Measurements from ENCODE around the gene DLG2. TPM values are rescaled to one million over a fixed set of nuclear protein-coding genes. Genes with fewer than 3 reads are reported as not detected.

The DLG2 gene
- total and polyA plus RNA-seq, 2 of the 4 experiments (the other 2 are of a cell fraction), result 0.31 to 0.36 TPM

- Histone ChIP-seq H3K9me3 (ENCODE audit: control insufficient read depth, insufficient read depth, low read length) (peaks cover 24% of the 10 kb centered on the region), H3K14ac (replicated peaks; ENCODE audit: low read depth, low read length) (no peak overlapping the region), H2AK9ac (replicated peaks; ENCODE audit: low read depth, low read length, poor library complexity) (no peak overlapping the region), H3K36me3 (ENCODE audit: control insufficient read depth, insufficient read depth, low read length) (no peaks in the 10 kb centered on the region), H3K23ac (ENCODE audit: low read depth, low read length) (no peak overlapping the region), H3K4me3 (ENCODE audit: insufficient read depth, low read depth, low read length) (no peak overlapping the region), H4K20me1 (ENCODE audit: insufficient read depth, low read length) (no peaks in the 10 kb centered on the region), H3K18ac (ENCODE audit: low read depth, low read length) (no peak overlapping the region), H3K4ac (ENCODE audit: low read depth, low read length) (no peak overlapping the region), H3K27me3 (ENCODE audit: control insufficient read depth, insufficient read depth, low read length) (no peaks in the 10 kb centered on the region), H2AK5ac (ENCODE audit: low read depth, low read length) (no peak overlapping the region), H4K91ac (ENCODE audit: insufficient read depth, low read depth, low read length) (no peak overlapping the region), H2BK20ac (ENCODE audit: low read depth, low read length) (no peak overlapping the region), H3K4me1 (ENCODE audit: control insufficient read depth, insufficient read depth, low read length) (no peaks in the 10 kb centered on the region), H4K8ac (ENCODE audit: low read depth in 2 of 2, low read length in 2 of 2) (no peak overlapping the region), H2BK15ac (ENCODE audit: low read depth, low read length) (no peak overlapping the region), H3K56ac (ENCODE audit: extremely low read depth, insufficient read depth, low read length) (no peak overlapping the region), H4K5ac (ENCODE audit: low read depth, low read length) (no peak overlapping the region), H3K79me1 (ENCODE audit: low read depth in 1 of 2, low read length in 2 of 2) (no peaks in the 10 kb centered on the region), H3K4me2 (ENCODE audit: low read depth, low read length) (no peak overlapping the region), H2AFZ (replicated peaks; ENCODE audit: low read length, poor library complexity) (no peak overlapping the region), H3K27ac (ENCODE audit: insufficient read depth, low read length) (no peak overlapping the region), H2BK5ac (ENCODE audit: low read depth, low read length, poor library complexity, severe bottlenecking) (no peak overlapping the region), H3K9ac (ENCODE audit: low read depth, low read length) (no peak overlapping the region), H3K9me1 (ENCODE audit: insufficient read depth, low read length) (no peaks in the 10 kb centered on the region), H2BK120ac (ENCODE audit: low read depth, low read length) (no peak overlapping the region)
- TF ChIP-seq RFX5 (IDR thresholded peaks at IDR 0.05; ENCODE audit: low read depth, low read length), result no peak
- TF ChIP-seq CHD1 (IDR thresholded peaks at IDR 0.05; ENCODE audit: low read depth, low read length), result no peak
- TF ChIP-seq BHLHE40 (IDR thresholded peaks at IDR 0.05; ENCODE audit: low read depth, low read length), result no peak
- TF ChIP-seq NFE2L2 (IDR thresholded peaks at IDR 0.05; ENCODE audit: low read depth, low read length), result no peak
- TF ChIP-seq ELK1 (IDR thresholded peaks at IDR 0.05; ENCODE audit: borderline replicate concordance, low read depth, low read length), result no peak
- TF ChIP-seq, protein P1, sequence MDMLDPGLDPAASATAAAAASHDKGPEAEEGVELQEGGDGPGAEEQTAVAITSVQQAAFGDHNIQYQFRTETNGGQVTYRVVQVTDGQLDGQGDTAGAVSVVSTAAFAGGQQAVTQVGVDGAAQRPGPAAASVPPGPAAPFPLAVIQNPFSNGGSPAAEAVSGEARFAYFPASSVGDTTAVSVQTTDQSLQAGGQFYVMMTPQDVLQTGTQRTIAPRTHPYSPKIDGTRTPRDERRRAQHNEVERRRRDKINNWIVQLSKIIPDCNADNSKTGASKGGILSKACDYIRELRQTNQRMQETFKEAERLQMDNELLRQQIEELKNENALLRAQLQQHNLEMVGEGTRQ (IDR thresholded peaks at IDR 0.05; ENCODE audit: low read depth, low read length), result no peak
- no peak for TF ChIP-seq POLR2A (IDR thresholded peaks at IDR 0.05; ENCODE audit: low read depth, low read length)
- no peak for TF ChIP-seq FOS (IDR thresholded peaks at IDR 0.05; ENCODE audit: low read depth, low read length)
- no peak for TF ChIP-seq CEBPB (IDR thresholded peaks at IDR 0.05; ENCODE audit: low read depth, low read length)
- TF ChIP-seq MAZ (IDR thresholded peaks at IDR 0.05; ENCODE audit: borderline replicate concordance, low read depth, low read length), result no peak
- TF ChIP-seq CTCF (conservative IDR thresholded peaks at IDR 0.05; ENCODE audit: low read depth, low read length), result no peak
- no peak for TF ChIP-seq SMC3 (IDR thresholded peaks at IDR 0.05; ENCODE audit: low read depth, low read length)
- no peak for TF ChIP-seq RCOR1 (IDR thresholded peaks at IDR 0.05; ENCODE audit: insufficient replicate concordance, low read length)
- TF ChIP-seq RAD21 (IDR thresholded peaks at IDR 0.05; ENCODE audit: low read length), result no peak
- TF ChIP-seq MAFK (IDR thresholded peaks at IDR 0.05; ENCODE audit: low read depth, low read length), result no peak
- no peak for TF ChIP-seq MXI1 (IDR thresholded peaks at IDR 0.05; ENCODE audit: borderline replicate concordance, low read depth, low read length)
- WGBS, 2 experiments (ENCODE audit: extremely low coverage in 2 of 2, insufficient read length in 1 of 2), result no CpG with 5 or more reads among the region's 2 CpGs
- ChIA-PET CTCF (no interaction called here), POLR2A (ENCODE audit: unreplicated experiment) (no interaction called here)
- in situ Hi-C loops (cut with MboI; ENCODE audit: low sequenced_read_pairs), result no loop called here
- no TSS peak for BruUV-seq (replicated peaks)
- dilution Hi-C loops (cut with HindIII; ENCODE audit: low sequenced_read_pairs, unreplicated experiment), result no loop called here
- DNase-seq (no peak), ATAC-seq (ENCODE audit: low read depth) (no peak)
- intact Hi-C loops (cut with micrococcal nuclease), result no loop called here
These were observed 141.2 kb downstream of the DLG2 start for GRCh38 chr11:85485902-85486301.

All from IMR-90 (cell line).